Transverse colon (tissue), 4 donors: ENCODE measurements around the gene VPS8.

Source experiments
- POLR2AphosphoS5 ChIP-seq, 3 donors: sonication (generic); formaldehyde crosslinking; IDR thresholded peaks; one replicate each; pipeline ENCODE4 v1.6.1; 2016; ENCODE audit warnings: antibody characterized with exemption in 3 of 3
- TF ChIP-seq, protein P1 (sequence below), 5 experiments: fragments of 200-600 bp in 3 of 5; fragments of 450-650 bp in 2 of 5; sonication (generic) in 3 of 5; IDR thresholded peaks; 1 replicate in 2 of 5; 2 replicates in 3 of 5; pipeline ENCODE4 v1.5.1; 2016 to 2017; ENCODE audit warnings: antibody characterized with exemption in 5 of 5, inconsistent platforms in 3 of 5, mild to moderate bottlenecking in 2 of 5, moderate library complexity in 1 of 5

DNA sequence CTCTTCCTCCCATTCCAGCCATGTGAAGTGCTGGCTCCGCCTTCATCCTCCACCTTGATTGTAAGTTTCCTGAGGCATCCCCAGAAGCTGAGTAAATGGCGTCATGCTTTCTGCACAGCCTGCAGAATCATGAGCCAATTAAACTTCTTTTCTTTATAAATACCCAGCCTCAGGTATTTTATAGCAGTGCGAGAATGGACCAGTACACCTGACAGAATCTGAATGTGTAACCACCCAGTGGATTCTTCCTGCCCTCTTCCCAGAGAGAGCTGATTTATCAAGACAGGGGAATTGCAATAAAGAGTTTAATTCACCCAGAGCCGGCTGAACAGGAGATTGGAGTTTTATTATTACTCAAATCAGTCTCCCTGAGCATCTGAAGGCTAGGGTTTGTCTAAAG is 254.3 kb downstream of the VPS8 start:
- TF ChIP-seq, protein P1, sequence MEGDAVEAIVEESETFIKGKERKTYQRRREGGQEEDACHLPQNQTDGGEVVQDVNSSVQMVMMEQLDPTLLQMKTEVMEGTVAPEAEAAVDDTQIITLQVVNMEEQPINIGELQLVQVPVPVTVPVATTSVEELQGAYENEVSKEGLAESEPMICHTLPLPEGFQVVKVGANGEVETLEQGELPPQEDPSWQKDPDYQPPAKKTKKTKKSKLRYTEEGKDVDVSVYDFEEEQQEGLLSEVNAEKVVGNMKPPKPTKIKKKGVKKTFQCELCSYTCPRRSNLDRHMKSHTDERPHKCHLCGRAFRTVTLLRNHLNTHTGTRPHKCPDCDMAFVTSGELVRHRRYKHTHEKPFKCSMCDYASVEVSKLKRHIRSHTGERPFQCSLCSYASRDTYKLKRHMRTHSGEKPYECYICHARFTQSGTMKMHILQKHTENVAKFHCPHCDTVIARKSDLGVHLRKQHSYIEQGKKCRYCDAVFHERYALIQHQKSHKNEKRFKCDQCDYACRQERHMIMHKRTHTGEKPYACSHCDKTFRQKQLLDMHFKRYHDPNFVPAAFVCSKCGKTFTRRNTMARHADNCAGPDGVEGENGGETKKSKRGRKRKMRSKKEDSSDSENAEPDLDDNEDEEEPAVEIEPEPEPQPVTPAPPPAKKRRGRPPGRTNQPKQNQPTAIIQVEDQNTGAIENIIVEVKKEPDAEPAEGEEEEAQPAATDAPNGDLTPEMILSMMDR (IDR thresholded peaks at IDR 0.05): no peak
- no peak for TF ChIP-seq POLR2AphosphoS5 (IDR thresholded peaks at IDR 0.05)
